Activated CD4-positive, alpha-beta memory T cell treated with anti-CD3 and anti-CD28 coated beads, Interleukin-2, amount 10 ng/mL, durations not matched to agents 7 days and 5 days (primary cell): Measurements from ENCODE around the gene WDSUB1. TPM values are rescaled to one million over a fixed set of nuclear protein-coding genes. Genes with fewer than 3 reads are reported as not detected.

Experiments used
- CTCF ChIA-PET: fragments of 350-600 bp; sonication (Branson Sonifier 250); formaldehyde crosslinking; loops from one replicate; lab custom pipeline; 2021; ENCODE audit warnings: antibody characterized with exemption, inconsistent platforms; lab: Charles Lee
- POLR2A ChIA-PET: fragments of 350-600 bp; sonication (Branson Sonifier 250); formaldehyde crosslinking; loops from one replicate; lab custom pipeline; 2021; ENCODE audit warnings: antibody characterized with exemption; lab: Charles Lee
- DNase-seq: peaks from one replicate; pipeline ENCODE4 v3.0.0-alpha.2; 2020
- H3K27ac Mint-ChIP-seq: one replicate; pipeline ENCODE4 v1.8.0; 2021; ENCODE audit warnings: mild to moderate bottlenecking, mixed read lengths
- H3K27me3 Mint-ChIP-seq: one replicate; pipeline ENCODE4 v1.8.0; 2021; ENCODE audit warnings: mixed read lengths
- H3K36me3 Mint-ChIP-seq: one replicate; pipeline ENCODE4 v1.8.0; 2021; ENCODE audit warnings: low read depth, mixed read lengths
- H3K4me1 Mint-ChIP-seq: one replicate; pipeline ENCODE4 v1.8.0; 2021; ENCODE audit warnings: mixed read lengths
- H3K4me3 Mint-ChIP-seq: one replicate; pipeline ENCODE4 v1.8.0; 2021; ENCODE audit warnings: mild to moderate bottlenecking, mixed read lengths
- H3K9me3 Mint-ChIP-seq: one replicate; pipeline ENCODE4 v1.8.0; 2021; ENCODE audit warnings: mixed read lengths
- total RNA-seq, 2 experiments: library from RNA; stranded (reverse); gene quantifications; one replicate each; pipeline ENCODE4 v1.2.3, GENCODE V29; 2021

WDSUB1 gene
- total RNA-seq, 2 experiments from 2014 or later: 5.6 to 6.0 TPM

- CTCF ChIA-PET: no interaction called here
- Mint-ChIP-seq H3K4me3 (no peak overlapping the region), H3K27ac (no peak overlapping the region), H3K27me3 (peaks cover under 1% of the 10 kb centered on the region), H3K9me3 (no peaks in the 10 kb centered on the region), H3K4me1 (no peaks in the 10 kb centered on the region), H3K36me3 (no peaks in the 10 kb centered on the region)
- DNase-seq: no peak
- POLR2A ChIA-PET: no interaction called here
Measured at GRCh38 chr2:159195697-159196096, 90.8 kb downstream of the WDSUB1 start.

GRCh38 chr2:159194241-159194640 lies 92.3 kb downstream of the WDSUB1 start:
- no peak for DNase-seq
- Mint-ChIP-seq H3K4me3 (no peak overlapping the region), H3K9me3 (no peaks in the 10 kb centered on the region), H3K36me3 (no peaks in the 10 kb centered on the region), H3K27me3 (no peaks in the 10 kb centered on the region), H3K27ac (no peak overlapping the region), H3K4me1 (no peaks in the 10 kb centered on the region)
- CTCF ChIA-PET: no interaction called here
- POLR2A ChIA-PET: no interaction called here

- no peaks in the 10 kb centered on the region for H3K36me3 Mint-ChIP-seq
- H3K9me3 Mint-ChIP-seq: no peaks in the 10 kb centered on the region
- ChIA-PET CTCF (no interaction called here), POLR2A (interaction anchor here (0.6 kb wide), 1 partner anchor 274 kb away, joined by 3 read pairs; no protein-coding TSS in a partner anchor)
- no peaks in the 10 kb centered on the region for H3K27me3 Mint-ChIP-seq
- no peak overlapping the region for H3K27ac Mint-ChIP-seq
- DNase-seq: no peak
- H3K4me1 Mint-ChIP-seq: no peaks in the 10 kb centered on the region
- no peak overlapping the region for H3K4me3 Mint-ChIP-seq
Measured at GRCh38 chr2:159193791-159194190, 92.7 kb downstream of the WDSUB1 start.

- POLR2A ChIA-PET: no interaction called here
- Mint-ChIP-seq H3K36me3 (no peaks in the 10 kb centered on the region), H3K27ac (no peak overlapping the region), H3K4me3 (no peak overlapping the region), H3K4me1 (no peaks in the 10 kb centered on the region), H3K27me3 (no peaks in the 10 kb centered on the region), H3K9me3 (no peaks in the 10 kb centered on the region)
- DNase-seq: no peak
- CTCF ChIA-PET: no interaction called here
Measured at GRCh38 chr2:159192371-159192918, 94.1 kb downstream of the WDSUB1 start.

GRCh38 chr2:159188449-159188848 lies 98.1 kb downstream of the WDSUB1 start:
- no peaks in the 10 kb centered on the region for H3K36me3 Mint-ChIP-seq
- H3K27ac Mint-ChIP-seq: no peak overlapping the region
- peaks cover 3% of the 10 kb centered on the region for H3K4me1 Mint-ChIP-seq
- no peaks in the 10 kb centered on the region for H3K9me3 Mint-ChIP-seq
- no peak for DNase-seq
- no peak overlapping the region for H3K4me3 Mint-ChIP-seq
- H3K27me3 Mint-ChIP-seq: no peaks in the 10 kb centered on the region
- CTCF ChIA-PET: no interaction called here
- POLR2A ChIA-PET: no interaction called here

- POLR2A ChIA-PET: no interaction called here
- CTCF ChIA-PET: no interaction called here
- no peaks in the 10 kb centered on the region for H3K9me3 Mint-ChIP-seq
Measured at GRCh38 chr2:159187106-159187505, 99.4 kb downstream of the WDSUB1 start.

GRCh38 chr2:159186462-159186861 lies 100.0 kb downstream of the WDSUB1 start:
- no peak for DNase-seq
- Mint-ChIP-seq H3K4me3 (no peak overlapping the region), H3K9me3 (no peaks in the 10 kb centered on the region), H3K36me3 (no peaks in the 10 kb centered on the region), H3K4me1 (peaks cover 3% of the 10 kb centered on the region), H3K27me3 (no peaks in the 10 kb centered on the region), H3K27ac (no peak overlapping the region)
- ChIA-PET POLR2A (no interaction called here), CTCF (no interaction called here)

More at GRCh38 chr2:159187106-159187505, 99.4 kb downstream of the WDSUB1 start:
- DNase-seq: no peak
- no peak overlapping the region for H3K4me3 Mint-ChIP-seq
- H3K36me3 Mint-ChIP-seq: no peaks in the 10 kb centered on the region
- no peak overlapping the region for H3K27ac Mint-ChIP-seq
- H3K27me3 Mint-ChIP-seq: no peaks in the 10 kb centered on the region
- H3K4me1 Mint-ChIP-seq: peaks cover 3% of the 10 kb centered on the region
